HEK293T (cell line): ENCODE results near the gene DCBLD1.

Experiments
- BHLHE40 ChIP-seq: fragments of 450-650 bp; IDR thresholded peaks from 2 replicates; pipeline ENCODE4 v1.6.1; 2016; ENCODE audit warnings: mild to moderate bottlenecking, moderate library complexity, borderline replicate concordance
- FOXK2 ChIP-seq: fragments of 450-650 bp; IDR thresholded peaks from 2 replicates; pipeline ENCODE4 v1.6.1; 2016; ENCODE audit warnings: mild to moderate bottlenecking
- SP1 ChIP-seq: fragments of 450-650 bp; IDR thresholded peaks from 2 replicates; pipeline ENCODE4 v1.6.1; 2017
- SUZ12 ChIP-seq: fragments of 450-650 bp; IDR thresholded peaks from 2 replicates; pipeline ENCODE4 v1.6.1; 2016; ENCODE audit warnings: mild to moderate bottlenecking

DNA sequence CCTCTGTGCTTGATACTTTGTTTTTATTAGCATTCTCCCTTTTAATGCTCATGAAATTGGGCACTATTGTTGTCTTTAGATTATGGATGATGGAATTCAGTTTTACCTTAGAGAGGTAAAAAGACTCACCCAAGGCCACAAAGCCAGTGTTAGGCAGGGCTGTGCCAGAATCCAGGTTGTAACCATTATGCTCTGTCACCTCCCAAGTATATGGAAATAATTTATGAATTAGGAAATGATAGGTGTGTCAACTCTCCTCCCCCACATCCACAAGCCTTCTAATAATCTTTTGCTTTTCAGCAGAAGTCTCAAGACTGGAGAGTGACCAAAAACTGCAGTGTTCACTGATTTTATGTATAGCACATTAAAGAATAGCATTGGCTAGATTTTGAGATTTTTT, 13.0 kb downstream of the DCBLD1 start:
- TF ChIP-seq SP1, result no peak
- no peak for TF ChIP-seq FOXK2
- no peak for TF ChIP-seq SUZ12
- no peak for TF ChIP-seq BHLHE40
